IPS-18a (cell line): ENCODE data around the gene MAGEA9.
"Not testable (repeated sequence)": the region's sequence is repeated elsewhere in the genome, so short reads cannot be mapped to it uniquely, and the experiment has no call there.

ENCODE experiments used
- H3K27ac ChIP-seq: one replicate; pipeline ENCODE4 v1.5.1; 2013; ENCODE audit warnings: low read length
- H3K27me3 ChIP-seq: one replicate; pipeline ENCODE4 v1.6.1; 2013; ENCODE audit warnings: mild to moderate bottlenecking, low read length; ENCODE audit not compliant: control insufficient read depth, insufficient read depth
- H3K36me3 ChIP-seq: one replicate; pipeline ENCODE4 v1.6.1; 2013; ENCODE audit warnings: low read depth, low read length; ENCODE audit not compliant: control insufficient read depth
- H3K4me1 ChIP-seq: one replicate; pipeline ENCODE4 v1.6.1; 2013; ENCODE audit warnings: low read depth, low read length; ENCODE audit not compliant: control insufficient read depth
- H3K4me3 ChIP-seq: one replicate; pipeline ENCODE4 v1.5.1; 2013; ENCODE audit warnings: low read length
- H3K9ac ChIP-seq: one replicate; pipeline ENCODE4 v1.6.1; 2013; ENCODE audit warnings: mild to moderate bottlenecking, low read length, moderate library complexity
- H3K9me3 ChIP-seq: one replicate; pipeline ENCODE4 v1.6.1; 2013; ENCODE audit warnings: low read depth, low read length; ENCODE audit not compliant: control insufficient read depth

The MAGEA9 gene

DNA sequence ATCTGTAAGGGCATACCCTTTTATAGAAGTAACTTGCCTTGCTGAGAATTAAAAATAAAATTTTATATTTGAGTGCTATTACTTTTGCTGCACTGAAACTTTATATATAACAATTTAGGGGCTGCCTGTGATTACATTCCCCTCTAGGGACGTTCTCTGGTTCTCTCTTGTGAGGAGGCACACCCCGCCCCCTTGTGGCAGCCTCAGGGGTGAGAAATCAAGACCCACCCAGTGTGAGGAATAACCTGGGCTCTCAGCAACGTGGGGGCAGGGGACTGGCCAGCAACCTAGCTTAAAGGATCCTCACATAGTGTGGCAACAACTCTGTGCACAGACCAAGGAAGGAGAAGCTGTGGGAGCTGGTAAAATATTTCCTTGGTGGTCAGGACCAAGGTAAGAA is 43.7 kb downstream of the MAGEA9 start:
- Histone ChIP-seq H3K9ac (no peak overlapping the region), H3K4me3 (no peak overlapping the region), H3K27me3 (no peaks in the 10 kb centered on the region), H3K9me3 (peaks cover 4% of the 10 kb centered on the region), H3K36me3 (no peaks in the 10 kb centered on the region), H3K4me1 (peaks cover 17% of the 10 kb centered on the region), H3K27ac (no peak overlapping the region)

DNA sequence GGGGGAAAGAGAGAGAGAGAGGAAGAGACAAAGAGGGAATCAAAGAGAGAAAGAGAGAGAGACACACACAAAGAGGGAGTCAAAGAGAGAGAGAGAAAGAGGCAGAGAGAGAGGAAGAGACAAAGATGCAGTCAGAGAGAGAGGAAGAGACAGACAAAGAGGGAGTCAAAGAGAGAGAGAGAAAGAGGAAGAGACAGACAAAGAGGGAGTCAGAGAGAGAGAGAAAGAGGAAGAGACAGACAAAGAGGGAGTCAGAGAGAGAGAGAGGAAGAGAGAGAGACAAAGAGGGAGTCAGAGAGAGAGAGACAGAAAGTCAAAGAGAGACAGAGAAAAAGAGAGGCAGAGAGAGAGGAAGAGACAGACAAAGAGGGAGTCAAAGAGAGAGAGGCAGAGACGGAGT is 45.5 kb downstream of the MAGEA9 start:
- Histone ChIP-seq H3K4me3 (no peak overlapping the region), H3K4me1 (peaks cover 17% of the 10 kb centered on the region), H3K9ac (no peak overlapping the region)

GRCh38 chrX:149829751-149830191 is 48.0 kb downstream of the MAGEA9 start:
- peak overlapping the region; percentile 51 for H3K4me3 ChIP-seq
- no peaks in the 10 kb centered on the region for H3K36me3 ChIP-seq
- H3K4me1 ChIP-seq: peaks cover 20% of the 10 kb centered on the region
- peak overlapping the region; percentile 64 for H3K27ac ChIP-seq
- H3K9ac ChIP-seq: peak overlapping the region; percentile 50
- H3K9me3 ChIP-seq: peaks cover 4% of the 10 kb centered on the region
- no peaks in the 10 kb centered on the region for H3K27me3 ChIP-seq

More for the DNA sequence above, 45.5 kb downstream of the MAGEA9 start:
- Histone ChIP-seq H3K9me3 (peaks cover 4% of the 10 kb centered on the region), H3K36me3 (no peaks in the 10 kb centered on the region), H3K27me3 (no peaks in the 10 kb centered on the region), H3K27ac (no peak overlapping the region)

GRCh38 chrX:149830192-149830873 is 48.6 kb downstream of the MAGEA9 start:
- H3K27ac ChIP-seq: peak overlapping the region; percentile 64
- peak overlapping the region; percentile 51 for H3K4me3 ChIP-seq
- peaks cover 20% of the 10 kb centered on the region for H3K4me1 ChIP-seq
- no peaks in the 10 kb centered on the region for H3K27me3 ChIP-seq
- no peaks in the 10 kb centered on the region for H3K36me3 ChIP-seq
- peak overlapping the region; percentile 50 for H3K9ac ChIP-seq
- peaks cover 4% of the 10 kb centered on the region for H3K9me3 ChIP-seq

GRCh38 chrX:149831473-149831872 is 49.7 kb downstream of the MAGEA9 start:
- Histone ChIP-seq H3K9me3 (peaks cover 4% of the 10 kb centered on the region), H3K27me3 (no peaks in the 10 kb centered on the region), H3K27ac (no peak overlapping the region), H3K4me3 (no peak overlapping the region), H3K36me3 (no peaks in the 10 kb centered on the region), H3K9ac (no peak overlapping the region), H3K4me1 (peaks cover 20% of the 10 kb centered on the region)

DNA sequence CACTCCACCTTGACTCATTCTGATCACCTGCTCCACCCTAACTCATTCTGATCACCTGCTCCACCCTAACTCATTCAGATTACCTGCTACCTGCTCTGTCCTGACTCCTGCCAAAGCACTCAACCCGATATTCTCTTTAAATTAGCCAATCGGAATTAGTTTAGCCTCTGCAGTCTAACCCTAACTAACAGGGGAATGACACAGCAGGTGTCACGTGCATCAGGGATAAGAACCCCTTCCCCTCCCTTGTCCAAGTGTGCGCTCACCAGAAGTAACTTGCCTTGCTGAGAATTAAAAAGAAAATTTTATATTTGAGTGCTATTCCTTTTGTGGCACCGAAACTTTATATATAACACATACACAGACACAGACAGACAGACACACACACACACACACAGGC is 55.0 kb downstream of the MAGEA9 start:
- not testable (repeated sequence) for H3K4me1 ChIP-seq, H3K27me3 ChIP-seq, H3K36me3 ChIP-seq, H3K9me3 ChIP-seq, H3K27ac ChIP-seq, H3K9ac ChIP-seq
- peak overlapping the region; percentile 24 for H3K4me3 ChIP-seq

GRCh38 chrX:149837167-149837566 is 55.4 kb downstream of the MAGEA9 start:
- H3K36me3 ChIP-seq: no peaks in the 10 kb centered on the region
- peak overlapping the region; percentile 24 for H3K4me3 ChIP-seq
- no peaks in the 10 kb centered on the region for H3K27me3 ChIP-seq
- H3K27ac ChIP-seq: no peak overlapping the region
- H3K4me1 ChIP-seq: peaks cover 6% of the 10 kb centered on the region
- no peak overlapping the region for H3K9ac ChIP-seq
- H3K9me3 ChIP-seq: peaks cover 12% of the 10 kb centered on the region
